ENCODE data around the gene APPBP2. TPM values are rescaled to one million over a fixed set of nuclear protein-coding genes. Genes with fewer than 3 reads are reported as not detected.
A peak's percentile ranks its signal among the peaks of the same experiment; 100 is the strongest.

APPBP2 gene
- total and polyA plus RNA-seq, 11 donors: 2.5 to 28.7 (median 14.0) TPM

GRCh38 chr17:60526726-60527125 is 684 bp upstream of the APPBP2 start:
- 17 to 24% (median 19%) methylated on average over 6 of the region's 6 CpGs for WGBS, 4 donors
- H3K27ac ChIP-seq: peak overlapping the region; percentile 93 to 100 (median 99)
- peaks cover 0 to under 1% (median 0%) of the 10 kb centered on the region in 9 donors for H3K36me3 ChIP-seq
- H3K4me1 ChIP-seq: peaks cover 3 to 38% (median 29%) of the 10 kb centered on the region in 12 donors
- TF ChIP-seq POLR2A (IDR thresholded peaks at IDR 0.05): no peak
- TF ChIP-seq CTCF (IDR thresholded peaks at IDR 0.05): no peak
- no peak for ATAC-seq
- no peaks in the 10 kb centered on the region for H3K9me3 ChIP-seq
- peak overlapping the region; percentile 54 to 96 (median 84) for H3K4me3 ChIP-seq
- no peaks in the 10 kb centered on the region for H3K27me3 ChIP-seq
- DNase-seq: no peak
- intact Hi-C loops (cut with DNase I): loop anchor here in 6 of 10 donors (2.0 to 5.0 kb wide), 5 partner anchors 41 to 74 kb away; partner anchors contain the start of gene PPM1D (in 1 of the 6)

- 0% methylated on average over 11 of the region's 11 CpGs for WGBS, 4 donors
- Histone ChIP-seq H3K9me3 (no peaks in the 10 kb centered on the region), H3K27me3 (no peaks in the 10 kb centered on the region), H3K36me3 (peaks cover 0 to 9% (median 0%) of the 10 kb centered on the region in 9 donors), H3K4me1 (peaks cover 3 to 47% (median 29%) of the 10 kb centered on the region in 12 donors), H3K27ac (peak overlapping the region; percentile 93 to 100 (median 99)), H3K4me3 (peak overlapping the region; percentile 54 to 96 (median 84))
- peak in 2 of 5 donors; percentile 14 to 26 for DNase-seq
- ATAC-seq: peak; percentile 15 to 40 (median 30)
- TF ChIP-seq POLR2A (IDR thresholded peaks at IDR 0.05): no peak
- no peak for TF ChIP-seq CTCF (IDR thresholded peaks at IDR 0.05)
- intact Hi-C loops (cut with DNase I): loop anchor here in 6 of 10 donors (2.0 to 5.0 kb wide), 4 partner anchors 42 to 75 kb away; partner anchors contain the start of gene PPM1D (in 2 of the 6)
These were observed 736 bp downstream of the APPBP2 start for GRCh38 chr17:60525328-60525684.

GRCh38 chr17:60524463-60525327 is 1.3 kb downstream of the APPBP2 start:
- TF ChIP-seq POLR2A (IDR thresholded peaks at IDR 0.05) (no peak), CTCF (IDR thresholded peaks at IDR 0.05) (no peak)
- Histone ChIP-seq H3K4me1 (peaks cover 3 to 47% (median 29%) of the 10 kb centered on the region in 12 donors), H3K4me3 (peak overlapping the region; percentile 54 to 96 (median 84)), H3K36me3 (peaks cover 0 to 15% (median 6%) of the 10 kb centered on the region in 9 donors), H3K27ac (peak overlapping the region; percentile 93 to 100 (median 99)), H3K27me3 (no peaks in the 10 kb centered on the region), H3K9me3 (no peaks in the 10 kb centered on the region)
- DNase-seq: no peak
- no peak for ATAC-seq
- intact Hi-C loops (cut with DNase I): loop anchor here in 6 of 10 donors (2.0 to 5.0 kb wide), 4 partner anchors 43 to 76 kb away; partner anchors contain the start of gene PPM1D (in 2 of the 6)
- 15 to 20% (median 17%) methylated on average over 9 of the region's 9 CpGs for WGBS, 4 donors

GRCh38 chr17:60523822-60524221 is 2.2 kb downstream of the APPBP2 start:
- H3K36me3 ChIP-seq: peaks cover 0 to 24% (median 15%) of the 10 kb centered on the region in 9 donors
- no peak for TF ChIP-seq CTCF (IDR thresholded peaks at IDR 0.05)
- TF ChIP-seq POLR2A (IDR thresholded peaks at IDR 0.05): no peak
- peaks cover 3 to 47% (median 29%) of the 10 kb centered on the region in 12 donors for H3K4me1 ChIP-seq
- H3K4me3 ChIP-seq: peak overlapping the region in 9 of 12 donors; percentile 75 to 96 (median 88)
- DNase-seq: no peak
- intact Hi-C loops (cut with DNase I): loop anchor here in 2 of 10 donors (2.0 kb wide), 1 partner anchor 77 kb away; the partner anchor contains the start of gene PPM1D (in 2 of the 2)
- peak overlapping the region in 1 of 12 donors; percentile 99 for H3K27ac ChIP-seq
- H3K27me3 ChIP-seq: no peaks in the 10 kb centered on the region
- ATAC-seq: no peak
- 6 to 7% (median 7%) methylated on average over 1 of the region's 1 CpG for WGBS, 4 donors
- H3K9me3 ChIP-seq: no peaks in the 10 kb centered on the region
